Panc1 (cell line): ENCODE measurements around the gene PAFAH1B2. TPM values are rescaled to one million over a fixed set of nuclear protein-coding genes. Genes with fewer than 3 reads are reported as not detected.

ENCODE experiments used
- ATAC-seq: fragments of 200-7000 bp; cut with Tn5 transposase; 2 replicates; pipeline ENCODE4 v1.9.1; 2020; ENCODE audit warnings: mild to moderate bottlenecking, moderate library complexity
- BruUV-seq: library from RNA; stranded (reverse); fragments of 400-500 nt; replicated peaks from 2 replicates; lab custom pipeline; 2021; lab: Mats Ljungman, UMichigan
- CTCF ChIA-PET: fragments of 300-600 bp; sonication (Branson Sonifier 250); formaldehyde crosslinking; loops from one replicate; lab custom pipeline; 2022; ENCODE audit warnings: antibody characterized with exemption; lab: Charles Lee
- POLR2A ChIA-PET: fragments of 300-600 bp; sonication (Branson Sonifier 250); formaldehyde crosslinking; loops from one replicate; lab custom pipeline; 2022; ENCODE audit warnings: antibody characterized with exemption; lab: Charles Lee
- DNase-seq: peaks from one replicate; pipeline ENCODE4 v3.0.0-alpha.2; 2010; ENCODE audit warnings: low read depth, low spot score
- H3K27ac ChIP-seq: 2 replicates; pipeline ENCODE4 v1.5.1; 2011; ENCODE audit warnings: mild to moderate bottlenecking, low read length, inconsistent platforms
- H3K27me3 ChIP-seq: fragments of 200-500 bp; sonication (Bioruptor generic); 2 replicates; pipeline ENCODE4 v1.6.0; 2014; ENCODE audit warnings: low read length, inconsistent platforms; ENCODE audit not compliant: control insufficient read depth, insufficient read depth
- H3K36me3 ChIP-seq: fragments of 200-500 bp; sonication (Bioruptor generic); 2 replicates; pipeline ENCODE4 v1.5.1; 2014; ENCODE audit warnings: inconsistent platforms, mild to moderate bottlenecking, low read length, moderate library complexity; ENCODE audit not compliant: control insufficient read depth, insufficient read depth
- H3K4me1 ChIP-seq: 2 replicates; pipeline ENCODE4 v1.5.1; 2011; ENCODE audit warnings: inconsistent platforms, mild to moderate bottlenecking, low read length, moderate library complexity; ENCODE audit not compliant: control insufficient read depth, insufficient read depth
- H3K4me3 ChIP-seq, 2 experiments: 2 replicates each; pipeline ENCODE4 v1.5.1; 2011 to 2012; ENCODE audit warnings: low read depth in 2 of 2, low read length in 2 of 2, mild to moderate bottlenecking in 2 of 2, inconsistent platforms in 1 of 2, moderate library complexity in 1 of 2
- H3K9me3 ChIP-seq: fragments of 200-500 bp; sonication (Bioruptor generic); 2 replicates; pipeline ENCODE4 v1.5.1; 2014; ENCODE audit warnings: low read depth, mild to moderate bottlenecking, inconsistent platforms, low read length, moderate library complexity; ENCODE audit not compliant: control insufficient read depth, insufficient read depth
- POLR2AphosphoS5 ChIP-seq: IDR thresholded peaks from 2 replicates; pipeline ENCODE4 v1.6.1; 2012; ENCODE audit warnings: mild to moderate bottlenecking, low read depth, low read length, moderate library complexity
- SIN3A ChIP-seq: IDR thresholded peaks from 2 replicates; pipeline ENCODE4 v1.6.1; 2012; ENCODE audit warnings: low read depth, mild to moderate bottlenecking, low read length, moderate library complexity, borderline replicate concordance; ENCODE audit not compliant: insufficient read depth
- TCF7L2 ChIP-seq: IDR thresholded peaks from 2 replicates; pipeline ENCODE4 v1.6.1; 2011; ENCODE audit warnings: mild to moderate bottlenecking, low read depth, low read length, inconsistent platforms
- in situ Hi-C: cut with HindIII; loops from 2 replicates; pipeline ENCODE4 v1.10.0; 2016; ENCODE audit warnings: low sequenced_read_pairs, low pct_unique_long_range_greater_than_20kb
- intact Hi-C: fragments of 100-400 bp; cut with micrococcal nuclease; formaldehyde crosslinking; loops from one replicate; pipeline ENCODE4 v1.10.0; 2022; ENCODE audit not compliant: unreplicated experiment
- total RNA-seq: library from RNA; stranded (reverse); gene quantifications from one replicate; pipeline ENCODE4 v1.2.1, GENCODE V29; 2021; ENCODE audit not compliant: unreplicated experiment
- TF ChIP-seq, protein P1 (sequence below), 2 experiments: IDR thresholded peaks; 2 replicates each; pipeline ENCODE4 v1.6.1; 2011 to 2012; ENCODE audit warnings: low read depth in 2 of 2, control low read depth in 1 of 2, low read length in 1 of 2, mild to moderate bottlenecking in 1 of 2, moderate library complexity in 1 of 2; ENCODE audit not compliant: insufficient read depth in 1 of 2
- TF ChIP-seq, protein P2 (sequence below): fragments of 450-650 bp; IDR thresholded peaks from 2 replicates; pipeline ENCODE4 v1.5.1; 2017; ENCODE audit warnings: mild to moderate bottlenecking

PAFAH1B2 gene
- total RNA-seq, 1 experiment from 2014 or later, result 179 TPM

DNA sequence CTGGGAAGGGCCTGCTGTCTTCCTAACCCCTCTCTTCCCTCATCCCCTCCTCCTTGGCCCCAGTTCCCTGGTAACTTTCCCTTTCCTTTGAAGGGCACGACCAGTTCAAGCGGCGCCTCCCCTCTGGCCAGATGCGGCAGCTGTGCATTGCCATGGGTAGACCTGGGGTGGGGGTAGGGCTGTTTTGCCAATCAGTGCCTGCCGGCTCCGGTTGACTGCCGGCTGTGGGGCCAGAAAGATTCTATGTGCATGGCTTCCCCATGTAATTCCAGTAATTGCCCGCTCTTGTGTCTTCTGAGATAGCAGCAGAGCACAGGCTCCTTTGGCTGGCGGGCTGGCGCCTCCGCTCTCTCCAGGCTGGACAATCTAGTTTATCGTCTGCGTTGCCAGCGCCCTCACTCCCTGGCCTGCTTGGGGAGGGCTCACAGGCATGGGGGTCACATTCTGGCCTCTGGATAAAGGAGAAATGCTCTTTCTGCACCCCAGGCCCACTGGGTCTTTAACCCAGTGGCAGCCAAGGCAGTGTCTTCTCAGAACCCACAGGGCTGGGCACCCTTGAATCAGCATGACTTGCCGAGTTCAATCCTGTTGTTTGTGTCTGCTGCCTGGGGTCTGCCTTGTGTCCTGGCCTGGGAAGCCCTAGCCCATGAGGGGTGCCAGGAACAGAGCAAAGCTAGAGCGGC is 43.9 kb downstream of the PAFAH1B2 start:
- BruUV-seq, result no TSS peak
- CTCF ChIA-PET, result no interaction called here
- H3K27me3 ChIP-seq, result no peaks in the 10 kb centered on the region
- intact Hi-C loops, result no loop called here
- H3K9me3 ChIP-seq, result no peaks in the 10 kb centered on the region
- no peak overlapping the region for H3K27ac ChIP-seq
- in situ Hi-C loops, result no loop called here
- DNase-seq (no peak), ATAC-seq (no peak)
- TF ChIP-seq TCF7L2, result no peak
- TF ChIP-seq SIN3A, result no peak
- TF ChIP-seq, protein P1, sequence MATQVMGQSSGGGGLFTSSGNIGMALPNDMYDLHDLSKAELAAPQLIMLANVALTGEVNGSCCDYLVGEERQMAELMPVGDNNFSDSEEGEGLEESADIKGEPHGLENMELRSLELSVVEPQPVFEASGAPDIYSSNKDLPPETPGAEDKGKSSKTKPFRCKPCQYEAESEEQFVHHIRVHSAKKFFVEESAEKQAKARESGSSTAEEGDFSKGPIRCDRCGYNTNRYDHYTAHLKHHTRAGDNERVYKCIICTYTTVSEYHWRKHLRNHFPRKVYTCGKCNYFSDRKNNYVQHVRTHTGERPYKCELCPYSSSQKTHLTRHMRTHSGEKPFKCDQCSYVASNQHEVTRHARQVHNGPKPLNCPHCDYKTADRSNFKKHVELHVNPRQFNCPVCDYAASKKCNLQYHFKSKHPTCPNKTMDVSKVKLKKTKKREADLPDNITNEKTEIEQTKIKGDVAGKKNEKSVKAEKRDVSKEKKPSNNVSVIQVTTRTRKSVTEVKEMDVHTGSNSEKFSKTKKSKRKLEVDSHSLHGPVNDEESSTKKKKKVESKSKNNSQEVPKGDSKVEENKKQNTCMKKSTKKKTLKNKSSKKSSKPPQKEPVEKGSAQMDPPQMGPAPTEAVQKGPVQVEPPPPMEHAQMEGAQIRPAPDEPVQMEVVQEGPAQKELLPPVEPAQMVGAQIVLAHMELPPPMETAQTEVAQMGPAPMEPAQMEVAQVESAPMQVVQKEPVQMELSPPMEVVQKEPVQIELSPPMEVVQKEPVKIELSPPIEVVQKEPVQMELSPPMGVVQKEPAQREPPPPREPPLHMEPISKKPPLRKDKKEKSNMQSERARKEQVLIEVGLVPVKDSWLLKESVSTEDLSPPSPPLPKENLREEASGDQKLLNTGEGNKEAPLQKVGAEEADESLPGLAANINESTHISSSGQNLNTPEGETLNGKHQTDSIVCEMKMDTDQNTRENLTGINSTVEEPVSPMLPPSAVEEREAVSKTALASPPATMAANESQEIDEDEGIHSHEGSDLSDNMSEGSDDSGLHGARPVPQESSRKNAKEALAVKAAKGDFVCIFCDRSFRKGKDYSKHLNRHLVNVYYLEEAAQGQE (IDR thresholded peaks at IDR 0.05; ENCODE audit: insufficient read depth in 1 of 2, low read depth in 2 of 2, low read length in 1 of 2), result no peak
- TF ChIP-seq POLR2AphosphoS5, result no peak
- TF ChIP-seq, protein P2, sequence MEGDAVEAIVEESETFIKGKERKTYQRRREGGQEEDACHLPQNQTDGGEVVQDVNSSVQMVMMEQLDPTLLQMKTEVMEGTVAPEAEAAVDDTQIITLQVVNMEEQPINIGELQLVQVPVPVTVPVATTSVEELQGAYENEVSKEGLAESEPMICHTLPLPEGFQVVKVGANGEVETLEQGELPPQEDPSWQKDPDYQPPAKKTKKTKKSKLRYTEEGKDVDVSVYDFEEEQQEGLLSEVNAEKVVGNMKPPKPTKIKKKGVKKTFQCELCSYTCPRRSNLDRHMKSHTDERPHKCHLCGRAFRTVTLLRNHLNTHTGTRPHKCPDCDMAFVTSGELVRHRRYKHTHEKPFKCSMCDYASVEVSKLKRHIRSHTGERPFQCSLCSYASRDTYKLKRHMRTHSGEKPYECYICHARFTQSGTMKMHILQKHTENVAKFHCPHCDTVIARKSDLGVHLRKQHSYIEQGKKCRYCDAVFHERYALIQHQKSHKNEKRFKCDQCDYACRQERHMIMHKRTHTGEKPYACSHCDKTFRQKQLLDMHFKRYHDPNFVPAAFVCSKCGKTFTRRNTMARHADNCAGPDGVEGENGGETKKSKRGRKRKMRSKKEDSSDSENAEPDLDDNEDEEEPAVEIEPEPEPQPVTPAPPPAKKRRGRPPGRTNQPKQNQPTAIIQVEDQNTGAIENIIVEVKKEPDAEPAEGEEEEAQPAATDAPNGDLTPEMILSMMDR, result no peak
- no peaks in the 10 kb centered on the region for H3K36me3 ChIP-seq
- H3K4me1 ChIP-seq, result no peaks in the 10 kb centered on the region
- POLR2A ChIA-PET, result no interaction called here
- H3K4me3 ChIP-seq, result no peak overlapping the region

DNA sequence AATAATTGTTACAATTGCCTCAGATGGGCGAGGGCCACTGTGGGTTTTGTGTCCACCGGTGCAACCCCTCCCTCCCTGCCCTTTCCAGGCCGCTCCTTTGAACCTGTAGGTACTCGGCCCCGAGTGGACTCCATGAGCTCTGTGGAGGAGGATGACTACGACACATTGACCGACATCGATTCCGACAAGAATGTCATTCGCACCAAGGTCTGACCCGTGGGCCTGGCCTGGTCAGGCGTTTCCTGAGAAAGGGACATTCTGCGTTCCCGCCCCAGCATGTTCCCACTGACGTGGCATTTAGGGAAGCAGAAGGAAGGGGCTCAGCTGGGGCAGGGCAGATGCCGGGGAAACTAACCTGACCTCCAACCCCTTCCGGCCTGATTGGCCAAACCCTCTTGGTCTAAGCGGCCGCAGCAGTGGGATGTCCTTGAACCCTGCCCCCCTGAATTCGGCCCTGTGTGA is 44.6 kb downstream of the PAFAH1B2 start:
- Histone ChIP-seq H3K4me3 (no peak overlapping the region), H3K27me3 (no peaks in the 10 kb centered on the region), H3K36me3 (no peaks in the 10 kb centered on the region), H3K9me3 (no peaks in the 10 kb centered on the region), H3K4me1 (no peaks in the 10 kb centered on the region), H3K27ac (no peak overlapping the region)
- BruUV-seq, result no TSS peak
- in situ Hi-C loops (no loop called here), intact Hi-C loops (no loop called here)
- CTCF ChIA-PET, result no interaction called here
- ATAC-seq (no peak), DNase-seq (no peak)
- POLR2A ChIA-PET, result no interaction called here
- TF ChIP-seq POLR2AphosphoS5, result no peak
- TF ChIP-seq, protein P1 (IDR thresholded peaks at IDR 0.05; ENCODE audit: insufficient read depth in 1 of 2, low read depth in 2 of 2, low read length in 1 of 2), result no peak
- TF ChIP-seq SIN3A, result no peak
- TF ChIP-seq TCF7L2, result no peak
- TF ChIP-seq, protein P2, result no peak
